PC-3 (cell line): ENCODE measurements around the gene APBB2. TPM values are rescaled to one million over a fixed set of nuclear protein-coding genes. Genes with fewer than 3 reads are reported as not detected.

Experiments used
- ATAC-seq: fragments of 200-7000 bp; cut with Tn5 transposase; 2 replicates; pipeline ENCODE4 v1.9.1; 2020; ENCODE audit warnings: mild to moderate bottlenecking, moderate library complexity
- BruUV-seq: library from RNA; stranded (reverse); fragments of 400-500 nt; replicated peaks from 2 replicates; lab custom pipeline; 2021; lab: Mats Ljungman, UMichigan
- CTCF ChIA-PET: fragments of 300-600 bp; sonication (Branson Sonifier 250); formaldehyde crosslinking; loops from one replicate; lab custom pipeline; 2022; ENCODE audit warnings: antibody characterized with exemption; lab: Charles Lee
- POLR2A ChIA-PET: fragments of 300-600 bp; sonication (Branson Sonifier 250); formaldehyde crosslinking; loops from one replicate; lab custom pipeline; 2022; ENCODE audit warnings: antibody characterized with exemption; ENCODE audit not compliant: unreplicated experiment; lab: Charles Lee
- DNase-seq: peaks from one replicate; pipeline ENCODE4 v3.0.0-alpha.2; 2015
- H2AFZ ChIP-seq: fragments of 300-600 bp; sonication (generic); 2 replicates; pipeline ENCODE4 v1.6.0; 2016; ENCODE audit warnings: antibody characterized with exemption, low read length
- H3F3A ChIP-seq: fragments of 300-600 bp; sonication (generic); one replicate; pipeline ENCODE4 v1.6.0; 2017; ENCODE audit warnings: antibody characterized with exemption, low read length, control low read depth, mild to moderate bottlenecking; ENCODE audit not compliant: unreplicated experiment
- H3K27ac ChIP-seq: fragments of 300-600 bp; sonication (generic); 2 replicates; pipeline ENCODE4 v1.5.1; 2016; ENCODE audit warnings: mild to moderate bottlenecking, low read length
- H3K27me3 ChIP-seq: fragments of 300-600 bp; sonication (generic); 2 replicates; pipeline ENCODE4 v1.6.1; 2016; ENCODE audit warnings: low read length, mixed read lengths
- H3K36me3 ChIP-seq: fragments of 300-600 bp; sonication (generic); 2 replicates; pipeline ENCODE4 v1.6.1; 2016; ENCODE audit warnings: low read depth, mixed run types, low read length, mixed read lengths
- H3K4me1 ChIP-seq: fragments of 300-600 bp; sonication (generic); 2 replicates; pipeline ENCODE4 v1.5.1; 2016; ENCODE audit warnings: low read length; ENCODE audit not compliant: insufficient read depth
- H3K4me2 ChIP-seq: fragments of 300-600 bp; sonication (generic); 2 replicates; pipeline ENCODE4 v1.6.0; 2016; ENCODE audit warnings: low read length
- H3K4me3 ChIP-seq: fragments of 300-600 bp; sonication (generic); 2 replicates; pipeline ENCODE4 v1.5.1; 2016; ENCODE audit warnings: mild to moderate bottlenecking, low read length, mixed read lengths
- H3K79me2 ChIP-seq: fragments of 300-600 bp; sonication (generic); 2 replicates; pipeline ENCODE4 v1.6.1; 2017; ENCODE audit warnings: low read length, mixed read lengths
- H3K9ac ChIP-seq: fragments of 300-600 bp; sonication (generic); 2 replicates; pipeline ENCODE4 v1.6.0; 2016; ENCODE audit warnings: mild to moderate bottlenecking, low read length
- H3K9me2 ChIP-seq: fragments of 300-600 bp; sonication (generic); replicated peaks from 2 replicates; pipeline ENCODE4 v1.6.1; 2016; ENCODE audit warnings: mixed run types, low read length, mixed read lengths
- H3K9me3 ChIP-seq: fragments of 300-600 bp; sonication (generic); 2 replicates; pipeline ENCODE4 v1.6.1; 2016; ENCODE audit warnings: low read length, mixed read lengths
- H4K20me1 ChIP-seq: fragments of 300-600 bp; sonication (generic); 2 replicates; pipeline ENCODE4 v1.6.1; 2016; ENCODE audit warnings: low read length, mixed read lengths
- CTCF ChIP-seq: fragments of 300-600 bp; sonication (generic); conservative IDR thresholded peaks from 2 replicates; pipeline ENCODE4 v1.5.1; 2017; ENCODE audit warnings: antibody characterized with exemption, low read depth, mild to moderate bottlenecking, low read length
- EZH2 ChIP-seq: fragments of 300-600 bp; sonication (generic); IDR thresholded peaks from one replicate; pipeline ENCODE4 v1.6.1; 2017; ENCODE audit warnings: antibody characterized with exemption, mild to moderate bottlenecking, low read length; ENCODE audit not compliant: unreplicated experiment
- EZH2phosphoT487 ChIP-seq: fragments of 300-600 bp; sonication (generic); IDR thresholded peaks from 2 replicates; pipeline ENCODE4 v1.6.1; 2018; ENCODE audit warnings: mild to moderate bottlenecking, antibody characterized with exemption, low read length, borderline replicate concordance
- intact Hi-C: fragments of 100-400 bp; cut with micrococcal nuclease; formaldehyde crosslinking; loops from 2 replicates; pipeline ENCODE4 v1.9.0; 2023
- total RNA-seq: library from RNA; depleted of rRNA; stranded (reverse); fragments of >200 nt; gene quantifications from 2 replicates; pipeline ENCODE4 v1.2.3, GENCODE V29; 2014

APBB2 gene
- total RNA-seq, 1 experiment from 2014 or later = 24.7 TPM

GRCh38 chr4:41196633-41197332, 17.6 kb downstream of the APBB2 start:
- Histone ChIP-seq H3K9me3 (no peaks in the 10 kb centered on the region), H3K27me3 (no peaks in the 10 kb centered on the region), H4K20me1 (no peaks in the 10 kb centered on the region), H2AFZ (no peak overlapping the region), H3K36me3 (no peaks in the 10 kb centered on the region), H3K27ac (no peak overlapping the region), H3K4me2 (no peak overlapping the region), H3K9me2 (no peaks in the 10 kb centered on the region), H3F3A (no peaks in the 10 kb centered on the region), H3K4me1 (peaks cover 4% of the 10 kb centered on the region; the same call in 1 of the 2 replicates), H3K4me3 (no peak overlapping the region), H3K79me2 (peaks cover 86% of the 10 kb centered on the region), H3K9ac (no peak overlapping the region)
- DNase-seq (no peak), ATAC-seq (no peak)
- CTCF ChIA-PET = no interaction called here
- POLR2A ChIA-PET = no interaction called here
- no TSS peak for BruUV-seq
- TF ChIP-seq CTCF (no peak), EZH2phosphoT487 (no peak), EZH2 (no peak)
- intact Hi-C loops = no loop called here

GRCh38 chr4:41192136-41192535, 22.2 kb downstream of the APBB2 start:
- Histone ChIP-seq H3K9ac (no peak overlapping the region), H3K79me2 (peaks cover 86% of the 10 kb centered on the region)
- POLR2A ChIA-PET = no interaction called here

More at GRCh38 chr4:41192136-41192535, 22.2 kb downstream of the APBB2 start:
- Histone ChIP-seq H3K4me2 (no peak overlapping the region), H3K9me2 (no peaks in the 10 kb centered on the region), H3K4me3 (no peak overlapping the region), H4K20me1 (0 out of 2 replicates have a peak, but pooled peaks cover under 1% of the 10 kb centered on the region), H3K9me3 (no peaks in the 10 kb centered on the region), H3K27me3 (no peaks in the 10 kb centered on the region), H2AFZ (no peak overlapping the region), H3K36me3 (no peaks in the 10 kb centered on the region), H3K27ac (no peak overlapping the region), H3K4me1 (no peaks in the 10 kb centered on the region), H3F3A (no peaks in the 10 kb centered on the region)
- DNase-seq (peak; percentile 5), ATAC-seq (peak; percentile 27; the same call in 1 of the 2 replicates)
- intact Hi-C loops = no loop called here
- CTCF ChIA-PET = no interaction called here
- no TSS peak for BruUV-seq
- TF ChIP-seq EZH2 = no peak
- TF ChIP-seq EZH2phosphoT487 = no peak
- no peak for TF ChIP-seq CTCF
